ENCODE results near the gene RAD51B. TPM values are rescaled to one million over a fixed set of nuclear protein-coding genes. Genes with fewer than 3 reads are reported as not detected.

RAD51B gene
- total RNA-seq, 1 experiment from 2014 or later: 14.2 TPM

DNA sequence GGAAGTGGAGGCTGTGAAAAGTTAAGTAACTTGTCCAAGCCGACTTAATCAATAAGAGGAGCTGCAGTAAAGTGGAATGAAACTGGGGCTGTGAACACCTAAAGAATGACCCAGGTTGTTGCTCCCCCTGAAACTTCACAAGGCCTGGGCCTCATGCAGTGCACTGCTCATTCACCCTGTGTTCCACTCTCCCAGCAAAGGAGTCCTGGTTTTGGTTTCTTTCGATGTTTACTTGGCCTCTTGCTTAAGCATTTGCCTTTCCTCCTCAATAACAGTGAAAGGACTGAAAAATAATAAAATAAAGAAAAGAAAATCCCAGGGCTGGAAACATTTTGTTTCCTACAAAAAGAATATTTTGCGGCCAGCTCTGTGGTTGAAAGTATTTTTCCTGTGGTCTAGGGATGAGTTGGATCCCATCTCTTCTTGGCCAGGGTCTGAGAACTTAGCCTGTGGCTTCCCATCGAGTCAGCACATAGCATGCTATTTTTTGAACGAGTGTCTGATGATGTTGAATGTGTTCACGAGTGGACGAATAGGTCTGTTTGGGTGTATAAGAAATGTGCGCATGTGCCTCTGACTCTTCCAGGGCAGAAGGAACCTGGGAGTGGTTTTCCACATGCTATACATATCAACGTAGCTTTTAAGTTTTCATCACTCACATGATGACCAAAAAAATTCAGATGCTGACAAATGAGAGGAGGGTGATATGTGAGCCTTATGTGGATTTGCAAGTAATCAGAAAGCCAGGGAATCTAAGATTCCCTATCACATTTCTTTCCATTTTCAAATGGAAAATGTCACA, 623.5 kb downstream of the RAD51B start:
- ChIA-PET CTCF (interaction anchor here (1.1 kb wide), 1 partner anchor 9 kb away, joined by 4 read pairs; no protein-coding TSS in a partner anchor), POLR2A (no interaction called here)
- Mint-ChIP-seq H3K27me3 (ENCODE audit: low read depth) (no peaks in the 10 kb centered on the region), H3K27ac (no peak overlapping the region), H3K36me3 (no peaks in the 10 kb centered on the region), H3K4me1 (peaks cover 21% of the 10 kb centered on the region), H3K9me3 (no peaks in the 10 kb centered on the region; the same call in 1 of the 2 replicates), H3K4me3 (no peak overlapping the region)
- DNase-seq (ENCODE audit: low spot score) (no peak), ATAC-seq (no peak)
- TF ChIP-seq GRHL2 (CRISPR knock-in tag; IDR thresholded peaks at IDR 0.05; ENCODE audit: insufficient replicate concordance, severe bottlenecking) (no peak), ZNF317 (CRISPR knock-in tag; IDR thresholded peaks at IDR 0.05; ENCODE audit: borderline replicate concordance, low read depth) (no peak), TEAD1 (CRISPR knock-in tag; IDR thresholded peaks at IDR 0.05) (no peak), FOXJ3 (CRISPR knock-in tag; IDR thresholded peaks at IDR 0.05; ENCODE audit: borderline replicate concordance) (no peak), FOXP4 (CRISPR knock-in tag; IDR thresholded peaks at IDR 0.05) (no peak)

GRCh38 chr14:68444449-68445168, 625.0 kb downstream of the RAD51B start:
- ChIA-PET CTCF (no interaction called here), POLR2A (no interaction called here)
- no peak for DNase-seq (ENCODE audit: low spot score)
- TF ChIP-seq, protein P1, sequence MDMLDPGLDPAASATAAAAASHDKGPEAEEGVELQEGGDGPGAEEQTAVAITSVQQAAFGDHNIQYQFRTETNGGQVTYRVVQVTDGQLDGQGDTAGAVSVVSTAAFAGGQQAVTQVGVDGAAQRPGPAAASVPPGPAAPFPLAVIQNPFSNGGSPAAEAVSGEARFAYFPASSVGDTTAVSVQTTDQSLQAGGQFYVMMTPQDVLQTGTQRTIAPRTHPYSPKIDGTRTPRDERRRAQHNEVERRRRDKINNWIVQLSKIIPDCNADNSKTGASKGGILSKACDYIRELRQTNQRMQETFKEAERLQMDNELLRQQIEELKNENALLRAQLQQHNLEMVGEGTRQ (CRISPR knock-in tag; IDR thresholded peaks at IDR 0.05): no peak
- TF ChIP-seq JUN (CRISPR knock-in tag; IDR thresholded peaks at IDR 0.05) (no peak), CBFB (CRISPR knock-in tag; IDR thresholded peaks at IDR 0.05; ENCODE audit: low read depth) (no peak), ATF6 (CRISPR knock-in tag; IDR thresholded peaks at IDR 0.05) (no peak), JAZF1 (CRISPR knock-in tag; IDR thresholded peaks at IDR 0.05) (no peak), ZNF425 (CRISPR knock-in tag; conservative IDR thresholded peaks at IDR 0.05) (no peak), ATF1 (CRISPR knock-in tag; IDR thresholded peaks at IDR 0.05) (no peak), ZNF121 (CRISPR knock-in tag; IDR thresholded peaks at IDR 0.05) (no peak), CREB1 (CRISPR knock-in tag; IDR thresholded peaks at IDR 0.05) (no peak), RELA (CRISPR knock-in tag; IDR thresholded peaks at IDR 0.05; ENCODE audit: borderline replicate concordance) (no peak), MYBL2 (CRISPR knock-in tag; IDR thresholded peaks at IDR 0.05) (no peak), SMAD3 (CRISPR knock-in tag; IDR thresholded peaks at IDR 0.05; ENCODE audit: borderline replicate concordance) (no peak), ZBTB43 (CRISPR knock-in tag; IDR thresholded peaks at IDR 0.05) (no peak)
- TF ChIP-seq, protein P2, sequence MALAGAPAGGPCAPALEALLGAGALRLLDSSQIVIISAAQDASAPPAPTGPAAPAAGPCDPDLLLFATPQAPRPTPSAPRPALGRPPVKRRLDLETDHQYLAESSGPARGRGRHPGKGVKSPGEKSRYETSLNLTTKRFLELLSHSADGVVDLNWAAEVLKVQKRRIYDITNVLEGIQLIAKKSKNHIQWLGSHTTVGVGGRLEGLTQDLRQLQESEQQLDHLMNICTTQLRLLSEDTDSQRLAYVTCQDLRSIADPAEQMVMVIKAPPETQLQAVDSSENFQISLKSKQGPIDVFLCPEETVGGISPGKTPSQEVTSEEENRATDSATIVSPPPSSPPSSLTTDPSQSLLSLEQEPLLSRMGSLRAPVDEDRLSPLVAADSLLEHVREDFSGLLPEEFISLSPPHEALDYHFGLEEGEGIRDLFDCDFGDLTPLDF (CRISPR knock-in tag; IDR thresholded peaks at IDR 0.05): no peak
- TF ChIP-seq, protein P3, sequence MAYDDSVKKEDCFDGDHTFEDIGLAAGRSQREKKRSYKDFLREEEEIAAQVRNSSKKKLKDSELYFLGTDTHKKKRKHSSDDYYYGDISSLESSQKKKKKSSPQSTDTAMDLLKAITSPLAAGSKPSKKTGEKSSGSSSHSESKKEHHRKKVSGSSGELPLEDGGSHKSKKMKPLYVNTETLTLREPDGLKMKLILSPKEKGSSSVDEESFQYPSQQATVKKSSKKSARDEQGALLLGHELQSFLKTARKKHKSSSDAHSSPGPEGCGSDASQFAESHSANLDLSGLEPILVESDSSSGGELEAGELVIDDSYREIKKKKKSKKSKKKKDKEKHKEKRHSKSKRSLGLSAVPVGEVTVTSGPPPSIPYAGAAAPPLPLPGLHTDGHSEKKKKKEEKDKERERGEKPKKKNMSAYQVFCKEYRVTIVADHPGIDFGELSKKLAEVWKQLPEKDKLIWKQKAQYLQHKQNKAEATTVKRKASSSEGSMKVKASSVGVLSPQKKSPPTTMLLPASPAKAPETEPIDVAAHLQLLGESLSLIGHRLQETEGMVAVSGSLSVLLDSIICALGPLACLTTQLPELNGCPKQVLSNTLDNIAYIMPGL (CRISPR knock-in tag; IDR thresholded peaks at IDR 0.05): no peak
- no peak for ATAC-seq
- Mint-ChIP-seq H3K4me3 (no peak overlapping the region), H3K27me3 (ENCODE audit: low read depth) (no peaks in the 10 kb centered on the region), H3K27ac (no peak overlapping the region), H3K9me3 (no peaks in the 10 kb centered on the region; the same call in 1 of the 2 replicates), H3K4me1 (peaks cover 34% of the 10 kb centered on the region), H3K36me3 (no peaks in the 10 kb centered on the region)
